ENCODE measurements around the gene PMP22.

The PMP22 gene

GRCh38 chr17:15265131-15265530 lies at the start of gene PMP22:
Gene PMP22, minus strand, starts transcription at chr17:15265326. Its CDS starts 4,599 bp downstream, at chr17:15260727.
- no peak for DNase-seq (ENCODE audit: low read depth, low spot score)

- no peak for DNase-seq (ENCODE audit: low read depth, low spot score)
Observed at GRCh38 chr17:15311996-15312395, 46.9 kb upstream of the PMP22 start.

DNA sequence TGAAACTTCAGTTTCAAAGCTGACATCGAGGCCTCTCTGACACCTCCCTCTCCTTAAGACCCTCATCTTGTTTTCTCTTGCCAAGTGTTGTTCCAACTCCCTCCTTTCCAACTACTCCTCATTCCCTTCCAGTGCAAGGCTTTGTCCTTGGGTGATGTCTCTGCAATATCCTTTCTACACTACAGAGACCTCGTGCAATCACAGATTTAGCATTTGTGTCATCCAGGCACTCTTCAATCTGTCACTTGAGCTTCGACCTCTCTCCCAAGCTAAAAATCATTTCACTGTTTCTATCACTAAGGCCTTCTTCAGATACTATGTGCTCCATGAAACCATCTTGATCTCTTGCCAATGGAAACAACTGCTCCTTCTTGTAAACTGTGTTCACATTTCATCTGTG lies 44.7 kb upstream of the PMP22 start:
- no peak for DNase-seq (ENCODE audit: low read depth, low spot score)

DNA sequence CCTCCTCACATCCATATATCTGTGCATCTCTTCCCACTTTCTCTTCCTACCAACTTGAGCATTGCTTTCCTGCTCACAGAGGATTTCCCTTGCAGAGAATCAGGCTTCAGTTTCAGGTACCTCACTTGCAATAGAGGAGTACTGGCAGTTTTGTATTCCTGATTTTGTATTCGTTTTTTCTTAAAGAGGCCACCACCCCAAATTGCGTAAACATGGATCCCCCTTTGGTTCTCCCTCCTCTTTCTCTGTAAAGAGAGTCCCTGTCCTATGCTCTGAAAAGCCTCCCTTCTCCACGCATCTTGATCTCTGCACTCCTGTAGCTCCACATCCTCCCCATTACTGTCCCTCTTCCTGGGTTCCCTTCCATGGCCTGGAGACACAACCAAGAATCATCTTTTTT lies 44.1 kb upstream of the PMP22 start:
- DNase-seq (ENCODE audit: low read depth, low spot score) = no peak

DNA sequence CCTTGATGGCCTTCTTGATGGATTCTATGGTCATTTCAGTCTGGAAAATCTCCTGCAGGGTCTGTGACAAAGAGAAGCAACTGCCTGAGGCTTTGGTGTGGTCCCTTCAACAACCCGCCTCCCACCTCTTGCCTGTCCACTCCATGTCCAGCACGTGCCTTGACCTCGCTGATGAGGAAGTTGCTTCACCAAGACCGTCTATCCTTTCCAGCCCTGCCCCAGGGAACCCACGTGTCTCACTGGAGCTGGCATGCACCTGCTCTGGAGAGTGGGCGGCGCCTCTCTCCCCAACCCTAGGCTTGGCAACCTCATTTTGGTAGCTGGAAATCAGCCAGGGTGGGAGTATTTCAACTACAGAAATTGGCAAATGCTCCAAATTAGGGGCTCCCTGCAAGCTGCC lies 43.6 kb upstream of the PMP22 start:
- no peak for DNase-seq (ENCODE audit: low read depth, low spot score)

GRCh38 chr17:15307710-15308111 lies 42.6 kb upstream of the PMP22 start:
- no peak for DNase-seq (ENCODE audit: low read depth, low spot score)

- DNase-seq (ENCODE audit: low read depth, low spot score) = no peak
Observed at GRCh38 chr17:15303851-15304250, 38.7 kb upstream of the PMP22 start.

DNA sequence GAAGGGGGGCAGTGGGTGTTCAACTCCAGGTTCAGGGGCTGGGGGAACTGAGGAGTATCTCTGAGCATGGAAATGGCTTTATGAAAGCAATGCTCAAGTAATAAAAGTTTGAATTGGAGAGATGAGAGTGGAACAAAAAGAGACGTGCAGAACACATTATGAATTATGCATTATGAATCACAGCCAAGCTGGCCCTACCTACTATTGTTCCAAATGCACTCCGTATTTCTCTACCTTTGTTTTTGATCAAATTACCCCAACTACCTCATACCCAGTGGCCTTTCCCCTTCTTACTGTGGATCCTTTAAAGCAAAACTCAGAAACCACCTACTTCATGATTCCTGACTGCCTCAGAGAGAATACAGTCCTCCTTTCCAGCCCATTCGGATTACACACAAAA lies 38.1 kb upstream of the PMP22 start:
- DNase-seq (ENCODE audit: low read depth, low spot score) = no peak

GRCh38 chr17:15301845-15302244 lies 36.7 kb upstream of the PMP22 start:
- DNase-seq (ENCODE audit: low read depth, low spot score) = no peak

DNA sequence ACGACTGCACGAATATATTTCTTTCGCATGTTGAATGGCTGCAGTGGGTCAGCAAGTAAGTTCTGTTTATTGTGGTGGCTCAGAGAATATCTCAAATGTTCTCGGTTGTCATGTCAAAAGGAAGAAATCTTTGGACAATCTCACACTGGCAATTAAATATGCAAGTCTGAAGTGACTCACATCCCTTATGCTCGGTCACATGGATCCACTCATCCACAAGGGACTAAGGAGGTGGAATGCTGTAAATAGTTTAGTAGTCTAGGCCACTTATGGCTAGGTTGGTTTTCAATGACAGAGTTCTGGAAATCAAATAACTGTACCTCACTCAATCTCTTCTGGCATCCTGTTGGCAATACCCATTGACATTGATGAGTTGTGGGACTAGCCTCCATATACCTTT lies 33.0 kb upstream of the PMP22 start:
- no peak for DNase-seq (ENCODE audit: low read depth, low spot score)

DNA sequence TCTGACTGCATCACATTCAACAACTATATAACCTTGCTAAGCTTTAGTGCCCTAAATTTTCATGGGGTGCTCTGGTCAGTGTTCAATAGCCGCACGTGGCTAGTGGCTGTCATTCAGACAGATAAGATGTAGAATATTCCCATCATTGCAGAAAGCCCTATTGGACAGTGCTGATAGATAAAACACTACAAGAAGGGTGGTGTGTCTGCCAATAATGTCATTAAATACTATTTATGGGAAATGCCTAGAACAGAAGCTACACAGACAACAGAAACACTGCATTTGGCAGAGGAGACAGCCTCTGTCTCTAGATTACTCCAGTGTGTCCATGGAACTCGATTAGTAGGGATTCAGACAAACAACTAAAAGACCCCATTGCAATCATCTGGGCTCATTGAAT lies 28.4 kb upstream of the PMP22 start:
- DNase-seq (ENCODE audit: low read depth, low spot score) = no peak

DNA sequence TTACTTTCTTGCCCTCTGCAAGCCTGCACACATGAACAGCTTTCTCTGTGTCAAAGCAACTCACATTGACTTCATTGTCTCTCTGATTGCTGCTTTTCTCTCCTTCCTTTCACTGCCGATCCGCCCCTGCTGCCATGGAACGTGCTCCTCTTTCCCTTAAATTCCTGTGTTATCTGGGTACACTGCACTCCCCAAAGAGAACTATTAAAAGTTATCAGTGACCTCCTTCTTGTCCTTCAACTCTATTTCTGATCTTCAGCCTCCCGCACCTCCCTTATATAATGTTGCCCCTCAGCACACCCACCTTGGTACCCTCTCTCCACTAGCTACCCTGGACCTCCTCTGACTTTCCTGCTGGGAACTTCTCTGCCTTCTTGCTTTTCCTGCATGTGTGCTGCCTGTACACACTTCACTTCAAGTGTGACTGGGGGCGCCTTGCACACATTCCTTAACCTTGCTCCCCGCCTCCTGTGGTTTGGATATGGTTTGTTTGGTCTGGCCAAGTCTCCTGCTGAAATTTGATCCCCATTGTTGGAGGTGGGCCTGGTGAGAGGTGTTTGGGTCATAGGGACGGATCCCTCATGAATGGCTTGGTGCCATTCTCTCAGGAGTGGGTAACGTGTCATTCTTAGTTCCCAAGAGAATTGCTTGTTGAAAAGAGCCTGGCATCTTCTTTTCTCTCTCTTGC lies 26.7 kb upstream of the PMP22 start:
- DNase-seq (ENCODE audit: low read depth, low spot score) = no peak

DNA sequence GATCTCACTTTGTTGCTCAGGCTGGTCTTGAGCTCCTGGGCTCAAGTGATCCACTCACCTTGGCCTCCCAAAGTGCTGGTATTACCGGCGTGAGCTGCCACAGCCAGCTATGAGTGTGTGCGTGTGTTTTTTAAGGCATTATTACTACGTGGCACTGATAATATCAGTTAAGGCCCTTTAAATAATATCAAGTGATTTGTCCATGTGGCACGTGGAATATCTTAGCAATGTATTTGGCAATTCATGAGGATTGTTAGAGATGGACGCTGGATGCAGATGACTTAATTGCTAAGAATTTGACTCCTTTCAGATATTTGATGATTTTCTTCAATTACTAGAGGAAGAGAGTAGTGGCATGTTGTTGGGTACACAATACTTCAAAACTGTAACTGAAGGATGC lies 25.5 kb upstream of the PMP22 start:
- no peak for DNase-seq (ENCODE audit: low read depth, low spot score)

DNA sequence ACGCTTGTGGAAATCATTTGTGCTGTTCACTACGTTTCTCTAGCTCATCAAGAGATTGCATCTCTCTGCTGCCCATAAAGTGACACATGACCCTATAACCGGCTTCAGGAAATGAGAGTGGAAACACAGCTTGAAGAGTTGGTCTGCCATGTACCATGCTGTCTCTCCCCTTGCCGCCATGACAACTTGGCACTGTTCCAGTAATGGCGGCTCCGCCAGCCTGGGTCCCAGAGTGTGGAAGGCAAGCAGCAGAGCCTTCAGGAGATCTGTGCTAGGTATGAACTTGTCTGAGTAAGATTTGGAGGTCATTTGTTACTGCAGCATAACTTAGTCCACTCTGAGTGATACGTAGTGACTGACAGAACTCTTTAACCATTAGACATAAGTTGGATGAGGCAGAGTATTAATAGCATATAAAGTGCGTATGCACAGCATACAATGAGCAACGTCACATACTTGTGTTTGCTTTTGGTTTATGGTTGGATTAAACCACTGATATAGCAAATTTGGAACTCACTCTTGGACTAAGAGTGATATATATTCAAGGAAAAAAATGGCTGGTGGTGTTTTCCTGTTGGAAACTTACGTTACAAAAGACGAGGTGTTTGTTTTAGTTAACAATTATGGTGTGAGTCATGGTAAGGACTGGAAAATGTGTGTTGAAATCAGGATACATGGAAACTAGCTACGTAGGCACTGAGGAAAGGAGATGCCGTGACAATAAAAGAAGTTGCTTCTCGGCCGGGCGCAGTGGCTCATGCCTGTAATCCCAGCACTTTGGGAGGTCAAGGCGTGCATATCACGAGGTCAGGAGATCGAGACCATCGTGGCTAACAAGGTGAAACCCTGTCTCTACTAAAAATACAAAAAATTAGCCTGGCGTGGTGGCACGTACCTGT lies 24.4 kb upstream of the PMP22 start:
- DNase-seq (ENCODE audit: low read depth, low spot score) = no peak

DNA sequence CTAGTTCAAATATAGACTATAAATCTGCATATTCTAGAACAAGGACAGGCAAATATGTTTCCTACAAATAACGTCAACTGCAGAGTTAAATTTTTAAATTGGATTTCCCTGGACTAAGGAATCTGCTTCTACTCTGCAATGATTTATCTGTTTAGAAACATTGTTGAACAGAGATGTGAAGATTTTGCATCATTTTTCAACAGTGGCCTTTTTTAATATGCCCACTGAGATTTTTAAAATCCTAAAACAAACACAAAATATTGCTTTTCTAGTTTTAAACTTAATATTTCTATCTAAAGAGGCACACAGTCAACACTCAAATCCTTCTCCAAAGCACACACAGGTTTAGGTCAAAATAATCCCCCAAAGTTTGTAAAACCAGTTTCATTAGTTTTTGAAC lies 23.7 kb upstream of the PMP22 start:
- no peak for DNase-seq (ENCODE audit: low read depth, low spot score)

DNA sequence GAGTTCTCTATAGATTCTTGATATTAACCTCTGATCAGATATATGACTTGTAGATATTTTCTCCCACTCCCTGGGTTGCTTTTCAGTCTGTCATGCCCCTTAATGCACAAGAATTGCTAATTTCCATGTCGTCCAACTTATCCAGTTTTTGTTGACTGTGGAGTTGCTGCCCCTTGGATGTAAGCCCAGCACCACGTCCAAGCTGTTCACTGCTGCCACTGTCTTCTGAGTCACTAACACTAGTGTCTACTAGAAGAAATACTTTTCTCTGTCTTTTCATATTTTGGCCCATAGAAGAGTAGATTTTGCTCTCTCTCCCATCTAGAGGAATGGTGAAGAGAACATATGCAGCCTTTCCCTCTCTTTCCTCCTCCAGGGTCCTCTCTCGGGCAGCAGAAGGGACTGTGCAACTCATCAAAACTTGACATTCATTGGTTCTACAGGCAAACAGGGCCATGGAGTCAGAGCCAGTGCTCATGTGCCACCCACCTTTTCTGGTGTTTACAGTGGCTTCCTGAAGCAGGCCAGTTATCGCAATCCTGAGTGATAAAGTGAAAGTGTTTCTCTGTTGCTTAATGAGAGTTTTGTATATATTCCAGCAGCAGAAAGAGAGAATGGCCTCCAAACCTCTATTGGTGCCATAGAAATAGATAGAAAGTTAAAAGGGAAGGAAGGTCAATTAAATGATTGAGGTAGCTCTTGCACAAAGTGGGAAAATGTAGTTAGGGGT lies 22.6 kb upstream of the PMP22 start:
- no peak for DNase-seq (ENCODE audit: low read depth, low spot score)

DNA sequence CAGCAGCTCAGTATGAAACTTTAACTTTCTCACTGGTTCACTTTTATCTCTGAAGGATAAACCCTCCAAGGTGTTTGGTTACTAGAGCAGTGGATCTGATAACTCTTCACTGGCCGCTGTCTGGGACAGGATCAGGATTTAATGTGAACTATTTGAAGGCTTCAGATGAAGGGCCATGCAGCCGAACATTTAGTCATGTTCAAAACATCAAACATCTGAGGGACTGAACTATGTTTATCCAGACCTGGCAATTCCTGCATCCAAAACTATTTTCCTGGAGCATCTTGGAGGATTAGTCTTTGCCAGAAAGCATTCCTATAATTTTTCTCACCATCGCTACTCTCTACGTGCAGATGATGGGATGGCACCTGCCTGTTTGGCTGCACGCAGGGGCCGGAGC lies 20.3 kb upstream of the PMP22 start:
- DNase-seq (ENCODE audit: low read depth, low spot score) = no peak

GRCh38 chr17:15284537-15284936 lies 19.4 kb upstream of the PMP22 start:
- no peak for DNase-seq (ENCODE audit: low read depth, low spot score)

GRCh38 chr17:15284107-15284506 lies 19.0 kb upstream of the PMP22 start:
- no peak for DNase-seq (ENCODE audit: low read depth, low spot score)

DNA sequence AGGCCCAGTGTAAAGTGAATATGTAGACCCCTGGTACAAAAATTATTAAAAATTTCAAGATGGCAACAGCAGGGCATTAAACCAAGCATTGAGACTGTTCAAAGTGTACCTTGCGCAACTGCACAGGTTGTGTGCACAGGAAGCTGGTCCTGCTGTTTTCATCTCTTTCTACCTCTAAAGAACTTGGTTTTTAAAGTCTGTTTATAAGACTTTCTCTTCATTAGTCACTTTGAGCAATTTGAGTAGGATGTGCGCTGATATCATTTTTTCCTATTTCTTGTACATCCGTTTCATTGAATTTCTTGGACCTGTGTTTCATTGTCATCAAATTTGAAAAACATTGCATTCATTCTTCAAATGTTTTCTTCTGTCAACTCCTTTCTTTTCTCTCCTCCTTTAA lies 16.8 kb upstream of the PMP22 start:
- DNase-seq (ENCODE audit: low read depth, low spot score) = no peak

GRCh38 chr17:15278924-15279477 lies 13.9 kb upstream of the PMP22 start:
- no peak for DNase-seq (ENCODE audit: low read depth, low spot score)

DNA sequence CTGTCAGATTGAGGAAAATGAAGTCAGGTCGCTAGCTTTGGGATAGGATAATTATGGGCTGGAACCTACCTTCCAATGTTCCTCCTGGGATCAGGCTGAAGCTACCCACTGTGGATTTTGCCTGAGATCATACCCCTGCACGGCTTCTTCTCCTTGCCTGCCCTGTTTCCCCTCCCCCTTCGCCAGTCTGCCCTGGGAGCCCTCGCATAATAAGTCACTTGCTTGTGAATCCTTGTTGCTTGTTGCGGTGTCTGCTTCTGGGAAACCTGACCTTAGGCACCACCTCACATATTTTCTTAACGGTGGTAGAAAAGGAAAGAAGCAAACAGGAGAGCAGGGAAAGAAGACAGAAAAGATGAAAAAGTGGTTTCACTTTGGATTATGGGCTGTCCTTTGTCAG lies 13.3 kb upstream of the PMP22 start:
- no peak for DNase-seq (ENCODE audit: low read depth, low spot score)
